Lower lobe of right lung (tissue), 2 donors: ENCODE results near the gene ZNF287. TPM values are rescaled to one million over a fixed set of nuclear protein-coding genes. Genes with fewer than 3 reads are reported as not detected.
A peak's percentile ranks its signal among the peaks of the same experiment; 100 is the strongest.

Source experiments
- ATAC-seq, 2 donors: fragments of 200-7000 bp; cut with Tn5 transposase; one replicate each; pipeline ENCODE4 v1.9.1; 2020 to 2022; ENCODE audit warnings: mild to moderate bottlenecking in 2 of 2, moderate library complexity in 2 of 2
- DNase-seq: peaks from one replicate; pipeline ENCODE4 v3.0.0-alpha.2; 2020
- H3K27ac ChIP-seq: fragments of 200-600 bp; one replicate; pipeline ENCODE4 v1.8.0; 2022
- H3K27me3 ChIP-seq: fragments of 200-600 bp; one replicate; pipeline ENCODE4 v1.8.0; 2022; ENCODE audit warnings: low read depth
- H3K36me3 ChIP-seq: fragments of 200-600 bp; one replicate; pipeline ENCODE4 v1.8.0; 2022; ENCODE audit warnings: mild to moderate bottlenecking
- H3K4me1 ChIP-seq: fragments of 200-600 bp; one replicate; pipeline ENCODE4 v1.8.0; 2022
- H3K4me3 ChIP-seq: fragments of 200-600 bp; one replicate; pipeline ENCODE4 v1.8.0; 2022; ENCODE audit warnings: mild to moderate bottlenecking
- H3K9me3 ChIP-seq: fragments of 200-600 bp; one replicate; pipeline ENCODE4 v1.8.0; 2022
- CTCF ChIP-seq: fragments of 200-600 bp; IDR thresholded peaks from one replicate; pipeline ENCODE4 v1.8.0; 2022; ENCODE audit warnings: antibody characterized with exemption, mild to moderate bottlenecking
- intact Hi-C: fragments of 100-400 bp; cut with DNase I; formaldehyde crosslinking; loops from one replicate; pipeline ENCODE4 v1.11.0; 2022
- total RNA-seq: library from RNA; stranded (reverse); fragmentation: NEBNext Ultra II Directional; extraction: Animal tissue kit (Norgen Biotek cat#: 25700); gene quantifications from one replicate; pipeline ENCODE4 v1.2.1, GENCODE V29; 2021
- donor health status: DM: no; HTN: yes; CAD: no; lungs with severe emphysema.

The ZNF287 gene
- total RNA-seq, 1 donor from 2014 or later = 5.2 TPM

- peak; percentile 100 for TF ChIP-seq CTCF
- Histone ChIP-seq H3K27me3 (no peaks in the 10 kb centered on the region), H3K36me3 (no peaks in the 10 kb centered on the region), H3K27ac (peak overlapping the region; percentile 77), H3K9me3 (no peaks in the 10 kb centered on the region), H3K4me3 (peak overlapping the region; percentile 73), H3K4me1 (peaks cover 6% of the 10 kb centered on the region)
- intact Hi-C loops = no loop called here
- DNase-seq (peak; percentile 95), ATAC-seq (peak; percentile 95 to 98)
Measured at GRCh38 chr17:16589097-16589969, 20.3 kb upstream of the ZNF287 start.

- H3K27me3 ChIP-seq = peaks cover 3% of the 10 kb centered on the region
- peaks cover 13% of the 10 kb centered on the region for H3K4me1 ChIP-seq
- ATAC-seq (no peak), DNase-seq (no peak)
- no peak for TF ChIP-seq CTCF
- H3K36me3 ChIP-seq = no peaks in the 10 kb centered on the region
- intact Hi-C loops = no loop called here
- H3K9me3 ChIP-seq = no peaks in the 10 kb centered on the region
- H3K4me3 ChIP-seq = no peak overlapping the region
- no peak overlapping the region for H3K27ac ChIP-seq
Measured at GRCh38 chr17:16585796-16586195, 16.8 kb upstream of the ZNF287 start.

GRCh38 chr17:16584273-16584995 is 15.4 kb upstream of the ZNF287 start:
- intact Hi-C loops = no loop called here
- DNase-seq = peak; percentile 96
- peak overlapping the region; percentile 47 for H3K27ac ChIP-seq

GRCh38 chr17:16583781-16584180 is 14.8 kb upstream of the ZNF287 start:
- intact Hi-C loops = no loop called here
- DNase-seq (no peak), ATAC-seq (no peak)
- H3K4me3 ChIP-seq = peak overlapping the region; percentile 46
- no peaks in the 10 kb centered on the region for H3K36me3 ChIP-seq
- H3K4me1 ChIP-seq = peaks cover 13% of the 10 kb centered on the region
- no peaks in the 10 kb centered on the region for H3K9me3 ChIP-seq
- peaks cover 3% of the 10 kb centered on the region for H3K27me3 ChIP-seq
- no peak overlapping the region for H3K27ac ChIP-seq
- TF ChIP-seq CTCF = no peak

More at GRCh38 chr17:16584273-16584995, 15.4 kb upstream of the ZNF287 start:
- H3K9me3 ChIP-seq = no peaks in the 10 kb centered on the region
- TF ChIP-seq CTCF = peak; percentile 96
- no peaks in the 10 kb centered on the region for H3K36me3 ChIP-seq
- peaks cover 3% of the 10 kb centered on the region for H3K27me3 ChIP-seq
- peak overlapping the region; percentile 46 for H3K4me3 ChIP-seq
- peak; percentile 97 to 98 for ATAC-seq
- peaks cover 13% of the 10 kb centered on the region for H3K4me1 ChIP-seq

GRCh38 chr17:16573466-16573865 is 4.5 kb upstream of the ZNF287 start:
- no peak for TF ChIP-seq CTCF
- no peak for DNase-seq

More at GRCh38 chr17:16573466-16573865, 4.5 kb upstream of the ZNF287 start:
- Histone ChIP-seq H3K9me3 (no peaks in the 10 kb centered on the region), H3K27me3 (peaks cover 3% of the 10 kb centered on the region), H3K4me3 (no peak overlapping the region), H3K36me3 (no peaks in the 10 kb centered on the region), H3K27ac (no peak overlapping the region), H3K4me1 (peaks cover 2% of the 10 kb centered on the region)
- ATAC-seq = no peak
- intact Hi-C loops = no loop called here
